HepG2 (cell line): ENCODE measurements around the gene NLRP11.

ENCODE experiments used
- E2F5 ChIP-seq: sonication (generic); formaldehyde crosslinking; conservative IDR thresholded peaks from 2 replicates; pipeline ENCODE4 v1.4.0; 2020; ENCODE audit warnings: missing genetic modification reagents
- ZNF770 ChIP-seq: sonication (generic); formaldehyde crosslinking; IDR thresholded peaks from 2 replicates; pipeline ENCODE4 v1.5.0; 2020; ENCODE audit warnings: mild to moderate bottlenecking, missing genetic modification reagents

GRCh38 chr19:55866521-55866920 lies 34.7 kb upstream of the NLRP11 start:
- no peak for TF ChIP-seq E2F5 (CRISPR knock-in tag)
- TF ChIP-seq ZNF770 (CRISPR knock-in tag) = no peak
